ENCODE measurements around the gene NEMP2.

The NEMP2 gene

GRCh38 chr2:190457256-190457655, 77.3 kb downstream of the NEMP2 start:
- no peak for DNase-seq (ENCODE audit: low spot score)

GRCh38 chr2:190456833-190457232, 77.7 kb downstream of the NEMP2 start:
- no peak for DNase-seq (ENCODE audit: low spot score)

- DNase-seq (ENCODE audit: low spot score): no peak
Observed at GRCh38 chr2:190455358-190456095, 79.0 kb downstream of the NEMP2 start.

GRCh38 chr2:190454795-190455194, 79.7 kb downstream of the NEMP2 start:
- no peak for DNase-seq (ENCODE audit: low spot score)

Measured in HuH-7 (cell line).